HG03103 (cell line): ENCODE results near the gene ACYP1.

Experiments
- ATAC-seq: cut with Tn5 transposase; IDR thresholded peaks from one replicate; pipeline ENCODE4 v1.9.1; 2021; ENCODE audit warnings: low read depth; ENCODE audit not compliant: unreplicated experiment

Gene ACYP1

GRCh38 chr14:75044322-75044721 lies 19.5 kb downstream of the ACYP1 start:
- no peak for ATAC-seq

DNA sequence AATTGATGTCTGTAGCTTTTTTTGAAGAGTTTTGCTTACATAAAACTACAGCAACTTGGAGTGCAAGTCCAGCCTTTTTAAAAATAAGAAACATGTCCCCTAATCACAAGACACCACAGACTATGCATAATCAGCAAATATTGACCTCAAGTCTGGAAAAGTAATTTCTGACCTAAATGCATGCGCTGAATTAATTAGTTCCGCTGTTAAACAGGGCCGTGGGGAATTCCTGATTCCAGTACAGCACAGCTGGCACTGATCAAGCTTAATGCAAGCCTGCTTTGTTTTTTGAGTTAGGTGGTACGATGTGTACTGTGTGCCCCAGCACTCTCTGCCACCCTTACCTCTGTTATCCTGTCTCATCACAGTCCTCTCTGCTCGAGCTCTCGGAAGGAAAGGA lies 21.8 kb downstream of the ACYP1 start:
- ATAC-seq = no peak

GRCh38 chr14:75041613-75042012 lies 22.2 kb downstream of the ACYP1 start:
- no peak for ATAC-seq

GRCh38 chr14:75040959-75041358 lies 22.9 kb downstream of the ACYP1 start:
- no peak for ATAC-seq

DNA sequence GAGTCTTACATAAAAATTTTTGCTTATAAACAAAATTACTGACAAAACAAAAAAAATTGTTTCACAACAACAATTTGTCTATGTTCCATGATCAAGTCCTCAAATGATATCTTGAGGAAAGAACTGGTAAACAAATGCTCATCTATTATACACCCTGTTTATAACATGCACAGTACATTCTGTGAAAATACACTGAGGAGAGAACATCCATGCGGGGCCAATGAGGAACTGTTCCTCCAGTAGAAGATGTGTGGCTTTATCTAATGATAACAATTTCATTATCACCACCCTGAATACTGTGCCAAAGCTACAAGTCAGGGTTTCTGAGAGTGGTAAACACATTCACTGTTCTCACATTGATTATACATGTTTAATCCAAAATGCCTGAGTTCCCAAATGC lies 23.3 kb downstream of the ACYP1 start:
- no peak for ATAC-seq

DNA sequence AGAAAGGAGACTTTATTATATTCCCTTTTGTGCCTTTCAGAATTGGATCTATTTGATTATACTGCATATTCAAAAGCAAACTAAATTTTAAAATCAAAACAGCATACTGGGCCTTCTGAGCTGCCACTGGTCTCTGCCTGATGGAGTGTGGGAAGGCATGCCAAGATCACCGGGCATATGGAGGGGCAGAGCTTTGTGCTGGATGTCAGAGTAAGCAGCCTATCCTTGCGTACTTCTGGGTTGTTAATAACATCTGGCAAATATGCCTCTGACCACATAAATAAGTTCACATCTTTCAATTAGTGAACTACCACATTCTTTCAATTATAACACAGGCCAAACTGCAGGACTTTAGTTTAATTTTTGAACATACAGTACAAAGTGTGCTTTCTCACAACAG lies 30.9 kb downstream of the ACYP1 start:
- no peak for ATAC-seq

GRCh38 chr14:75030147-75030546 lies 33.7 kb downstream of the ACYP1 start:
- ATAC-seq = no peak

- ATAC-seq = no peak
These were observed 37.9 kb downstream of the ACYP1 start for GRCh38 chr14:75025876-75026275.

GRCh38 chr14:75025082-75025481 lies 38.7 kb downstream of the ACYP1 start:
- ATAC-seq = no peak

DNA sequence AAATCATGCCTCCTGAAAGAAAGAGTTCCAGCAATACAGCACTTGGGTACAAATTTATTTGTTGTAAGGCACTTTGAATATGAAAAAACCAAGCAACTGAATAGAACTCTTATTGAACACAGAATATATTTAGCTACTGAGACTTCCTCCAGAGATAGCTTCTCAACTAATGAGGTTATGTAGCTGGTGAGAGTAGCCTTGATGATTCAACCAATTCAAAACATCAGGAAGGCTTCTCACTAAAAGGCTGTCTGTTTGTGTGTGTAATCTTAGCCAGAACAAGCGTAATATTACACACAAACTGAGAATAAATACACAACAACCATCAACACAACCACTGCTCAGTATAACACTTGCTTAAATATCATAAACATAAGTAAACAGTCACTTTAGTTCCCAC lies 40.7 kb downstream of the ACYP1 start:
- ATAC-seq = no peak

DNA sequence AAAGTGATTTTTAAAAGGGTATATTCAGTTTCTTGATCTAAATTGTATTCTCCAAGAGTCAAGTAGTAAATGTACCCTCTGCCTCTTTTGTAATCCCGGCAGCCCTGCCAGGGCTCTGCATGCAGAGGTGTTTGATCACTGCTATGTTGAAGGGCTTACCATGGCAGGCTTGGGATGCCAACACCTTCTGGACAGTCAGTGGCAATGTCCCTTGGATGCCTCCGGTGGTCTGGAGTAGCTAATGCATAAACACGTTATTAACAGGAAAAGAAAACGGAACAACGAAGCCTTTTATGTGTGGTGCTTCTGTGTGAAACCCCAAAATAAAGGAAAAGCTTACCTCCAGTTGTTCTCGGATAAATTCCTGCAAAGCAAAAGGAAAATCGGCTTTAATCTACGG lies 41.2 kb downstream of the ACYP1 start:
- ATAC-seq = no peak

GRCh38 chr14:75018694-75019093 lies 45.1 kb downstream of the ACYP1 start:
- ATAC-seq = no peak

GRCh38 chr14:75016815-75017214 lies 47.0 kb downstream of the ACYP1 start:
- ATAC-seq = no peak

DNA sequence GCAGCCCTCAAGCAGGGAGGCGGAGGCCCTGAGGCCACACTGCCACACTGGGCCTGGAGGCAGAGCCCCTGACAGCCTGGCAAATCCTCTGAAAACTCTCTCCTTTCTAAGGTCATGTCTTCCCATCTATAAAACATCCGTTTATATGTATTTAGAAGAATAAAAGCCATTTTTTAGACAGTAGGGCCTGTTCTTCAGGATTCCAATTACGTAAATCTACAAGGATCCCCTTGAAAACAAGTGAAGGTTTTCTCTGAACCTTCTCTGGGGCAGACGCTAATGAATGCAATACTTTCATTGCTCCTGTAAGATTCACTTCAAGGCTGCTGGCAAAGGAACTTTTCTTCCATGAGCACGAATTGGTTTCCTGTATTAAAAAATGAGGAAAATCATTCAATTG lies 48.3 kb downstream of the ACYP1 start:
- no peak for ATAC-seq

DNA sequence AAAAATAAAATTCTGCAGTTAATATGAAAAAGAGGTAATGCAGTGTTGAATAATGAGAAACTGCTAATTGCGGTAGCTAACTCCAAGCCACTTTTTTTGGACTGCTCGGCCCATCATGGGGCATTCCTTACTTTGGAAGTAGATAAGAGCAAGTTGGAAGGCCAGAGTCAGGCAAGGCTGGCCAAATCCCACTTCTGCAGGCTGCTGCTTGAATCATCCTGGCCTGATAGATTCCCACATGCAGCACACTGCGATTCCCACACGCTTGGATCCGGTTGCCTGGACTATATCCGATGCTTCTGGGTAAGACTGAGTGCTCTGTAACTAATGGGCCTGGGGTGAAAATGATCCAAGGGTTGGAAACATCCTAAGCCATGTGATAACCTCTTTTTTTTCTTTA lies 50.5 kb downstream of the ACYP1 start:
- ATAC-seq = no peak

GRCh38 chr14:75011356-75011994 lies 52.3 kb downstream of the ACYP1 start:
- ATAC-seq = no peak

GRCh38 chr14:75010472-75011093 lies 53.2 kb downstream of the ACYP1 start:
- no peak for ATAC-seq

- no peak for ATAC-seq
These were observed 54.6 kb downstream of the ACYP1 start for GRCh38 chr14:75009176-75009575.

GRCh38 chr14:75005357-75005756 lies 58.5 kb downstream of the ACYP1 start:
- ATAC-seq = no peak

- no peak for ATAC-seq
These were observed 60.4 kb downstream of the ACYP1 start for GRCh38 chr14:75003250-75004027.
